WTC11 (cell line): ENCODE data around the gene MAML2. TPM values are rescaled to one million over a fixed set of nuclear protein-coding genes. Genes with fewer than 3 reads are reported as not detected.

ENCODE experiments used
- ATAC-seq: fragments of 200-7000 bp; cut with Tn5 transposase; 2 replicates; pipeline ENCODE4 v1.10.0; 2021; ENCODE audit warnings: mild to moderate bottlenecking, moderate library complexity
- CTCF ChIA-PET: fragments of 300-600 bp; sonication (Branson Sonifier 250); formaldehyde crosslinking; loops from one replicate; lab custom pipeline; 2021; ENCODE audit warnings: antibody characterized with exemption; lab: Charles Lee
- POLR2A ChIA-PET: fragments of 350-600 bp; sonication (Branson Sonifier 250); formaldehyde crosslinking; loops from one replicate; lab custom pipeline; 2021; ENCODE audit warnings: antibody characterized with exemption; lab: Charles Lee
- DNase-seq: peaks from one replicate; pipeline ENCODE4 v3.0.0; 2021; ENCODE audit warnings: low spot score
- H3K27ac Mint-ChIP-seq: 2 replicates; pipeline ENCODE4 v1.8.0; 2021; ENCODE audit warnings: mixed read lengths
- H3K27me3 Mint-ChIP-seq: 2 replicates; pipeline ENCODE4 v1.8.0; 2021; ENCODE audit warnings: low read depth, mild to moderate bottlenecking, moderate library complexity, mixed read lengths
- H3K36me3 Mint-ChIP-seq: 2 replicates; pipeline ENCODE4 v1.8.0; 2021; ENCODE audit warnings: mixed read lengths
- H3K4me1 Mint-ChIP-seq: 2 replicates; pipeline ENCODE4 v1.8.0; 2022; ENCODE audit warnings: mixed read lengths
- H3K4me3 Mint-ChIP-seq: 2 replicates; pipeline ENCODE4 v1.8.0; 2021; ENCODE audit warnings: mild to moderate bottlenecking, moderate library complexity, mixed read lengths
- H3K9me3 Mint-ChIP-seq: 2 replicates; pipeline ENCODE4 v1.8.0; 2021; ENCODE audit warnings: mixed read lengths
- CDX4 ChIP-seq: fragments of 250-450 bp; sonication (Bioruptor Pico); IDR thresholded peaks from 2 replicates; pipeline ENCODE4 v1.9.0; 2021; ENCODE audit warnings: moderate library complexity, mild to moderate bottlenecking, inconsistent platforms, borderline replicate concordance
- ETV6 ChIP-seq: sonication (generic); formaldehyde crosslinking; IDR thresholded peaks from 2 replicates; pipeline ENCODE4 v1.8.1; 2022; ENCODE audit warnings: mild to moderate bottlenecking, missing genetic modification reagents
- FOXK1 ChIP-seq: sonication (generic); formaldehyde crosslinking; IDR thresholded peaks from 2 replicates; pipeline ENCODE4 v1.8.0; 2022; ENCODE audit warnings: mild to moderate bottlenecking, moderate library complexity, missing genetic modification reagents
- GTF2I ChIP-seq: fragments of 250-450 bp; sonication (Bioruptor Pico); conservative IDR thresholded peaks from 2 replicates; pipeline ENCODE4 v1.4.0; 2021; ENCODE audit warnings: mild to moderate bottlenecking
- MYBL2 ChIP-seq: sonication (generic); formaldehyde crosslinking; IDR thresholded peaks from 2 replicates; pipeline ENCODE4 v1.8.1; 2023; ENCODE audit warnings: mild to moderate bottlenecking, moderate library complexity, missing genetic modification reagents
- NFYB ChIP-seq: sonication (generic); formaldehyde crosslinking; conservative IDR thresholded peaks from 2 replicates; pipeline ENCODE4 v1.8.0; 2022; ENCODE audit warnings: low read depth, missing genetic modification reagents
- NR1H2 ChIP-seq: sonication (generic); formaldehyde crosslinking; IDR thresholded peaks from 2 replicates; pipeline ENCODE4 v1.9.0; 2021; ENCODE audit warnings: mild to moderate bottlenecking, moderate library complexity, missing genetic modification reagents
- SP1 ChIP-seq: sonication (generic); formaldehyde crosslinking; conservative IDR thresholded peaks from 2 replicates; pipeline ENCODE4 v1.8.1; 2022; ENCODE audit warnings: missing genetic modification reagents
- TEAD1 ChIP-seq: sonication (generic); formaldehyde crosslinking; IDR thresholded peaks from 2 replicates; pipeline ENCODE4 v1.8.0; 2022; ENCODE audit warnings: mild to moderate bottlenecking, missing genetic modification reagents
- ZBTB21 ChIP-seq: sonication (generic); formaldehyde crosslinking; IDR thresholded peaks from 2 replicates; pipeline ENCODE4 v1.8.1; 2023; ENCODE audit warnings: mild to moderate bottlenecking, missing genetic modification reagents, borderline replicate concordance
- ZNF396 ChIP-seq: fragments of 250-450 bp; sonication (Bioruptor Pico); IDR thresholded peaks from 2 replicates; pipeline ENCODE4 v1.8.0; 2021; ENCODE audit warnings: mild to moderate bottlenecking, moderate library complexity, borderline replicate concordance
- ZNF425 ChIP-seq: fragments of 250-450 bp; sonication (Bioruptor Pico); conservative IDR thresholded peaks from 2 replicates; pipeline ENCODE4 v1.9.0; 2021; ENCODE audit warnings: mild to moderate bottlenecking
- total RNA-seq: library from RNA; stranded (reverse); gene quantifications from 3 replicates; pipeline ENCODE4 v1.2.3, GENCODE V29; 2021
- TF ChIP-seq, protein P1 (sequence below): sonication (generic); formaldehyde crosslinking; IDR thresholded peaks from 2 replicates; pipeline ENCODE4 v1.8.1; 2022; ENCODE audit warnings: low read depth, missing genetic modification reagents, borderline replicate concordance
- TF ChIP-seq, protein P2 (sequence below): sonication (generic); formaldehyde crosslinking; IDR thresholded peaks from 2 replicates; pipeline ENCODE4 v1.8.0; 2022; ENCODE audit warnings: mild to moderate bottlenecking, missing genetic modification reagents
- TF ChIP-seq, protein P3 (sequence below): sonication (generic); formaldehyde crosslinking; conservative IDR thresholded peaks from 2 replicates; pipeline ENCODE4 v1.8.1; 2022; ENCODE audit warnings: mild to moderate bottlenecking, missing genetic modification reagents
- TF ChIP-seq, protein P4 (sequence below): sonication (generic); formaldehyde crosslinking; IDR thresholded peaks from 2 replicates; pipeline ENCODE4 v1.8.1; 2022; ENCODE audit warnings: low read depth, mild to moderate bottlenecking, moderate library complexity, missing genetic modification reagents, borderline replicate concordance
- TF ChIP-seq, protein P5 (sequence below): sonication (generic); formaldehyde crosslinking; IDR thresholded peaks from 2 replicates; pipeline ENCODE4 v1.8.1; 2023; ENCODE audit warnings: mild to moderate bottlenecking, moderate library complexity, missing genetic modification reagents

Gene MAML2
- total RNA-seq, 1 experiment from 2014 or later = 8.1 TPM

- TF ChIP-seq, protein P1, sequence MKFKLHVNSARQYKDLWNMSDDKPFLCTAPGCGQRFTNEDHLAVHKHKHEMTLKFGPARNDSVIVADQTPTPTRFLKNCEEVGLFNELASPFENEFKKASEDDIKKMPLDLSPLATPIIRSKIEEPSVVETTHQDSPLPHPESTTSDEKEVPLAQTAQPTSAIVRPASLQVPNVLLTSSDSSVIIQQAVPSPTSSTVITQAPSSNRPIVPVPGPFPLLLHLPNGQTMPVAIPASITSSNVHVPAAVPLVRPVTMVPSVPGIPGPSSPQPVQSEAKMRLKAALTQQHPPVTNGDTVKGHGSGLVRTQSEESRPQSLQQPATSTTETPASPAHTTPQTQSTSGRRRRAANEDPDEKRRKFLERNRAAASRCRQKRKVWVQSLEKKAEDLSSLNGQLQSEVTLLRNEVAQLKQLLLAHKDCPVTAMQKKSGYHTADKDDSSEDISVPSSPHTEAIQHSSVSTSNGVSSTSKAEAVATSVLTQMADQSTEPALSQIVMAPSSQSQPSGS (CRISPR knock-in tag) = no peak
Measured at GRCh38 chr11:96276836-96277235, 66.2 kb downstream of the MAML2 start (continued).

- Mint-ChIP-seq H3K36me3 (peaks cover 2% of the 10 kb centered on the region), H3K4me3 (no peak overlapping the region), H3K4me1 (peaks cover 54% of the 10 kb centered on the region)
- ATAC-seq = no peak
- POLR2A ChIA-PET = interaction anchor here (0.5 to 0.7 kb wide), 3 partner anchors 23 to 211 kb away, joined by 3 to 7 read pairs (median 3); no protein-coding TSS in a partner anchor
- TF ChIP-seq NR1H2 (CRISPR knock-in tag) (no peak), ZNF425 (CRISPR knock-in tag) (no peak), SP1 (CRISPR knock-in tag) (no peak), GTF2I (no peak), ETV6 (no peak), ZBTB21 (no peak), CDX4 (CRISPR knock-in tag) (no peak), FOXK1 (no peak), ZNF396 (CRISPR knock-in tag) (no peak)
- TF ChIP-seq, protein P2, sequence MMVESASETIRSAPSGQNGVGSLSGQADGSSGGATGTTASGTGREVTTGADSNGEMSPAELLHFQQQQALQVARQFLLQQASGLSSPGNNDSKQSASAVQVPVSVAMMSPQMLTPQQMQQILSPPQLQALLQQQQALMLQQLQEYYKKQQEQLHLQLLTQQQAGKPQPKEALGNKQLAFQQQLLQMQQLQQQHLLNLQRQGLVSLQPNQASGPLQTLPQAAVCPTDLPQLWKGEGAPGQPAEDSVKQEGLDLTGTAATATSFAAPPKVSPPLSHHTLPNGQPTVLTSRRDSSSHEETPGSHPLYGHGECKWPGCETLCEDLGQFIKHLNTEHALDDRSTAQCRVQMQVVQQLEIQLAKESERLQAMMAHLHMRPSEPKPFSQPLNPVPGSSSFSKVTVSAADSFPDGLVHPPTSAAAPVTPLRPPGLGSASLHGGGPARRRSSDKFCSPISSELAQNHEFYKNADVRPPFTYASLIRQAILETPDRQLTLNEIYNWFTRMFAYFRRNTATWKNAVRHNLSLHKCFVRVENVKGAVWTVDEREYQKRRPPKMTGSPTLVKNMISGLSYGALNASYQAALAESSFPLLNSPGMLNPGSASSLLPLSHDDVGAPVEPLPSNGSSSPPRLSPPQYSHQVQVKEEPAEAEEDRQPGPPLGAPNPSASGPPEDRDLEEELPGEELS = no peak
- TF ChIP-seq, protein P3, sequence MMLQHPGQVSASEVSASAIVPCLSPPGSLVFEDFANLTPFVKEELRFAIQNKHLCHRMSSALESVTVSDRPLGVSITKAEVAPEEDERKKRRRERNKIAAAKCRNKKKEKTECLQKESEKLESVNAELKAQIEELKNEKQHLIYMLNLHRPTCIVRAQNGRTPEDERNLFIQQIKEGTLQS (CRISPR knock-in tag) = no peak
- TF ChIP-seq, protein P4, sequence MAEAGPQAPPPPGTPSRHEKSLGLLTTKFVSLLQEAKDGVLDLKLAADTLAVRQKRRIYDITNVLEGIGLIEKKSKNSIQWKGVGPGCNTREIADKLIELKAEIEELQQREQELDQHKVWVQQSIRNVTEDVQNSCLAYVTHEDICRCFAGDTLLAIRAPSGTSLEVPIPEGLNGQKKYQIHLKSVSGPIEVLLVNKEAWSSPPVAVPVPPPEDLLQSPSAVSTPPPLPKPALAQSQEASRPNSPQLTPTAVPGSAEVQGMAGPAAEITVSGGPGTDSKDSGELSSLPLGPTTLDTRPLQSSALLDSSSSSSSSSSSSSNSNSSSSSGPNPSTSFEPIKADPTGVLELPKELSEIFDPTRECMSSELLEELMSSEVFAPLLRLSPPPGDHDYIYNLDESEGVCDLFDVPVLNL (CRISPR knock-in tag) = no peak
- TF ChIP-seq, all 79 proteins: peak for 0
- CTCF ChIA-PET = interaction anchor here (0.7 to 1.7 kb wide), 4 partner anchors 62 to 262 kb away, joined by 3 to 9 read pairs (median 6); partner anchors contain the start of gene MAML2
- no peak for DNase-seq
- H3K27ac Mint-ChIP-seq = peak overlapping the region; percentile 9; the same call in 1 of the 2 replicates
- peaks cover 9% of the 10 kb centered on the region; the same call in 1 of the 2 replicates for H3K9me3 Mint-ChIP-seq
- no peaks in the 10 kb centered on the region for H3K27me3 Mint-ChIP-seq
Measured at GRCh38 chr11:96275801-96276594, 67.0 kb downstream of the MAML2 start.

GRCh38 chr11:96273507-96273906 lies 69.5 kb downstream of the MAML2 start:
- CTCF ChIA-PET = no interaction called here
- Mint-ChIP-seq H3K4me1 (peaks cover 31% of the 10 kb centered on the region), H3K9me3 (peaks cover 24% of the 10 kb centered on the region), H3K27me3 (no peaks in the 10 kb centered on the region), H3K4me3 (no peak overlapping the region), H3K36me3 (peaks cover 19% of the 10 kb centered on the region), H3K27ac (no peak overlapping the region)
- DNase-seq = no peak
- no peak for ATAC-seq
- POLR2A ChIA-PET = no interaction called here
- TF ChIP-seq MYBL2 (CRISPR knock-in tag) (no peak), ZNF425 (CRISPR knock-in tag) (no peak), NFYB (no peak), TEAD1 (CRISPR knock-in tag) (no peak)
- TF ChIP-seq, protein P5, sequence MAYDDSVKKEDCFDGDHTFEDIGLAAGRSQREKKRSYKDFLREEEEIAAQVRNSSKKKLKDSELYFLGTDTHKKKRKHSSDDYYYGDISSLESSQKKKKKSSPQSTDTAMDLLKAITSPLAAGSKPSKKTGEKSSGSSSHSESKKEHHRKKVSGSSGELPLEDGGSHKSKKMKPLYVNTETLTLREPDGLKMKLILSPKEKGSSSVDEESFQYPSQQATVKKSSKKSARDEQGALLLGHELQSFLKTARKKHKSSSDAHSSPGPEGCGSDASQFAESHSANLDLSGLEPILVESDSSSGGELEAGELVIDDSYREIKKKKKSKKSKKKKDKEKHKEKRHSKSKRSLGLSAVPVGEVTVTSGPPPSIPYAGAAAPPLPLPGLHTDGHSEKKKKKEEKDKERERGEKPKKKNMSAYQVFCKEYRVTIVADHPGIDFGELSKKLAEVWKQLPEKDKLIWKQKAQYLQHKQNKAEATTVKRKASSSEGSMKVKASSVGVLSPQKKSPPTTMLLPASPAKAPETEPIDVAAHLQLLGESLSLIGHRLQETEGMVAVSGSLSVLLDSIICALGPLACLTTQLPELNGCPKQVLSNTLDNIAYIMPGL (CRISPR knock-in tag) = no peak
- TF ChIP-seq, protein P4 (CRISPR knock-in tag) = no peak
